Upper lobe of left lung (tissue), 6 donors: ENCODE results near the gene FBLIM1. TPM values are rescaled to one million over a fixed set of nuclear protein-coding genes. Genes with fewer than 3 reads are reported as not detected.

ENCODE experiments used
- ATAC-seq, 2 donors: fragments of 200-7000 bp; cut with Tn5 transposase; one replicate each; pipeline ENCODE4 v1.9.1; 2022; ENCODE audit warnings: mild to moderate bottlenecking in 2 of 2, moderate library complexity in 2 of 2; ENCODE audit not compliant: low FRiP score in 2 of 2
- DNase-seq, 2 donors: peaks; one replicate each; pipeline ENCODE4 v3.0.0-alpha.2; 2019 to 2020
- H3K27ac ChIP-seq, 4 donors: fragments of 200-600 bp; sonication (generic); one replicate each; pipeline ENCODE4 v1.5.1; 2016 to 2019
- H3K27me3 ChIP-seq, 4 donors: fragments of 200-600 bp; sonication (generic); one replicate each; pipeline ENCODE4 v1.5.1; 2017 to 2019
- H3K36me3 ChIP-seq, 4 donors: fragments of 200-600 bp; sonication (generic); one replicate each; pipeline ENCODE4 v1.5.1; 2016 to 2019
- H3K4me1 ChIP-seq, 4 donors: fragments of 200-600 bp; sonication (generic); one replicate each; pipeline ENCODE4 v1.5.1; 2018 to 2019
- H3K4me3 ChIP-seq, 4 donors: fragments of 200-600 bp; sonication (generic); one replicate each; pipeline ENCODE4 v1.5.1; 2017 to 2019; ENCODE audit warnings: mild to moderate bottlenecking in 2 of 4, moderate library complexity in 1 of 4
- H3K9me3 ChIP-seq, 4 donors: fragments of 200-600 bp; sonication (generic); one replicate each; pipeline ENCODE4 v1.5.1; 2018 to 2019
- CTCF ChIP-seq, 6 experiments: fragments of 450-650 bp in 4 of 6; fragments of 200-600 bp in 2 of 6; sonication (generic) in 2 of 6; IDR thresholded peaks; one replicate each; pipeline ENCODE4 v1.5.1; 2016 to 2019; ENCODE audit warnings: antibody characterized with exemption in 6 of 6
- EP300 ChIP-seq, 4 donors: sonication (generic); formaldehyde crosslinking; IDR thresholded peaks; one replicate each; pipeline ENCODE4 v1.5.1; 2017; ENCODE audit warnings: antibody characterized with exemption in 4 of 4, control low read depth in 2 of 4
- POLR2A ChIP-seq, 4 donors: fragments of 450-650 bp; IDR thresholded peaks; one replicate each; pipeline ENCODE4 v1.5.1; 2016 to 2017; ENCODE audit warnings: antibody characterized with exemption in 4 of 4, mild to moderate bottlenecking in 2 of 4
- POLR2AphosphoS5 ChIP-seq, 2 donors: sonication (generic); formaldehyde crosslinking; IDR thresholded peaks; one replicate each; pipeline ENCODE4 v1.5.1; 2017; ENCODE audit warnings: antibody characterized with exemption in 2 of 2
- WGBS, 2 donors: methylation state at CpG; one replicate each; pipeline ENCODE4 v1.1.5; 2017 to 2018; 5-methylcytosine and 5-hydroxymethylcytosine counted together
- total RNA-seq, 6 donors: library from RNA; depleted of rRNA in 4 of 6; stranded (reverse); fragments of >200 nt in 4 of 6; gene quantifications; one replicate each; pipeline versions ENCODE4 v1.1.0 to v1.2.1, GENCODE V29; 2016 to 2021
- donor health status: DM: no; HTN: no; CAD: no; lungs with moderate emphysema.
- donor health status: DM: no; HTN: yes; CAD: no; lungs with severe emphysema.

The FBLIM1 gene
- total RNA-seq, 6 donors from 2014 or later, result 11.2 to 51.3 (median 35.1) TPM

- DNase-seq, result no peak
- ATAC-seq, result no peak
- Histone ChIP-seq H3K36me3 (peaks cover 38 to 69% (median 61%) of the 10 kb centered on the region in 4 donors), H3K27me3 (no peaks in the 10 kb centered on the region), H3K27ac (no peak overlapping the region), H3K4me1 (peaks cover 18 to 36% (median 27%) of the 10 kb centered on the region in 4 donors), H3K4me3 (no peak overlapping the region), H3K9me3 (no peaks in the 10 kb centered on the region)
- TF ChIP-seq POLR2AphosphoS5 (IDR thresholded peaks at IDR 0.05) (no peak), POLR2A (IDR thresholded peaks at IDR 0.05) (no peak), CTCF (IDR thresholded peaks at IDR 0.05) (no peak), EP300 (IDR thresholded peaks at IDR 0.05) (no peak)
- WGBS, 2 donors, result 83 to 91% methylated on average over 1 to 7 of the region's 11 CpGs
These were observed 25.3 kb upstream of the FBLIM1 start for GRCh38 chr1:15733218-15733725.

- ATAC-seq (no peak), DNase-seq (peak in 1 of 2 donors; percentile 80)
- H3K9me3 ChIP-seq, result no peaks in the 10 kb centered on the region
- no peaks in the 10 kb centered on the region for H3K27me3 ChIP-seq
- 95% methylated on average over 20 of the region's 27 CpGs; no CpG with 5 or more reads in 1 of the 2 donors for WGBS, 2 donors
- peaks cover 18 to 36% (median 27%) of the 10 kb centered on the region in 4 donors for H3K4me1 ChIP-seq
- peaks cover 35 to 64% (median 56%) of the 10 kb centered on the region in 4 donors for H3K36me3 ChIP-seq
- TF ChIP-seq POLR2AphosphoS5 (IDR thresholded peaks at IDR 0.05) (no peak), POLR2A (IDR thresholded peaks at IDR 0.05) (no peak), CTCF (IDR thresholded peaks at IDR 0.05) (no peak), EP300 (IDR thresholded peaks at IDR 0.05) (no peak)
- H3K27ac ChIP-seq, result no peak overlapping the region
- no peak overlapping the region for H3K4me3 ChIP-seq
These were observed 24.8 kb upstream of the FBLIM1 start for GRCh38 chr1:15733726-15734226.

- no peak for TF ChIP-seq EP300 (IDR thresholded peaks at IDR 0.05)
- no peak for TF ChIP-seq POLR2A (IDR thresholded peaks at IDR 0.05)
- no peak for TF ChIP-seq CTCF (IDR thresholded peaks at IDR 0.05)
- TF ChIP-seq POLR2AphosphoS5 (IDR thresholded peaks at IDR 0.05), result no peak
- DNase-seq (peak in 1 of 2 donors; percentile 67), ATAC-seq (no peak)
- Histone ChIP-seq H3K27ac (peak overlapping the region in 1 of 4 donors; percentile 72), H3K27me3 (no peaks in the 10 kb centered on the region), H3K36me3 (peaks cover 31 to 60% (median 51%) of the 10 kb centered on the region in 4 donors), H3K9me3 (no peaks in the 10 kb centered on the region), H3K4me3 (no peak overlapping the region), H3K4me1 (peaks cover 18 to 36% (median 27%) of the 10 kb centered on the region in 4 donors)
- WGBS, 2 donors, result 85 to 87% methylated on average over 9 to 11 of the region's 13 CpGs
These were observed 24.3 kb upstream of the FBLIM1 start for GRCh38 chr1:15734296-15734695.

GRCh38 chr1:15734901-15735300 lies 23.7 kb upstream of the FBLIM1 start:
- peak in 1 of 2 donors; percentile 17 for ATAC-seq
- DNase-seq, result peak; percentile 48 to 77
- no peak for TF ChIP-seq POLR2A (IDR thresholded peaks at IDR 0.05)
- TF ChIP-seq POLR2AphosphoS5 (IDR thresholded peaks at IDR 0.05), result no peak
- no peak for TF ChIP-seq CTCF (IDR thresholded peaks at IDR 0.05)
- TF ChIP-seq EP300 (IDR thresholded peaks at IDR 0.05), result no peak
- Histone ChIP-seq H3K4me3 (no peak overlapping the region), H3K36me3 (peaks cover 29 to 54% (median 46%) of the 10 kb centered on the region in 4 donors), H3K27ac (peak overlapping the region in 3 of 4 donors; percentile 72 to 81 (median 76)), H3K9me3 (no peaks in the 10 kb centered on the region), H3K4me1 (peaks cover 18 to 36% (median 27%) of the 10 kb centered on the region in 4 donors), H3K27me3 (no peaks in the 10 kb centered on the region)
- WGBS, 2 donors, result 73 to 86% methylated on average over 4 to 16 of the region's 17 CpGs
